Nephron progenitor cell (in vitro differentiated cells): ENCODE measurements around the gene CERS6.

Source experiments
- DNase-seq: peaks from one replicate; pipeline ENCODE4 v3.0.0; 2021
- H3K27ac Mint-ChIP-seq: 2 replicates; pipeline ENCODE4 v1.8.0; 2021; ENCODE audit warnings: mild to moderate bottlenecking, moderate library complexity, mixed read lengths
- H3K27me3 Mint-ChIP-seq: 2 replicates; pipeline ENCODE4 v1.8.0; 2021; ENCODE audit warnings: mild to moderate bottlenecking, low read depth, mixed read lengths; ENCODE audit not compliant: poor library complexity
- H3K36me3 Mint-ChIP-seq: 2 replicates; pipeline ENCODE4 v1.8.0; 2021; ENCODE audit warnings: low read depth, mixed read lengths
- H3K4me1 Mint-ChIP-seq: 2 replicates; pipeline ENCODE4 v1.8.0; 2021; ENCODE audit warnings: mixed read lengths
- H3K4me3 Mint-ChIP-seq: 2 replicates; pipeline ENCODE4 v1.8.0; 2021; ENCODE audit warnings: mild to moderate bottlenecking, moderate library complexity, mixed read lengths
- H3K9me3 Mint-ChIP-seq: 2 replicates; pipeline ENCODE4 v1.8.0; 2021; ENCODE audit warnings: mild to moderate bottlenecking, moderate library complexity, mixed read lengths
- CTCF ChIP-seq: fragments of 200-600 bp; sonication (generic); IDR thresholded peaks from 2 replicates; pipeline ENCODE4 v1.5.0; 2021; ENCODE audit warnings: antibody characterized with exemption

CERS6 gene

GRCh38 chr2:168819050-168819715, 363.1 kb downstream of the CERS6 start:
- Mint-ChIP-seq H3K36me3 (no peaks in the 10 kb centered on the region), H3K4me1 (peaks cover 30% of the 10 kb centered on the region), H3K4me3 (no peak overlapping the region), H3K27me3 (peaks cover 4% of the 10 kb centered on the region), H3K27ac (peak overlapping the region; percentile 42), H3K9me3 (no peaks in the 10 kb centered on the region)
- no peak for DNase-seq
- no peak for TF ChIP-seq CTCF

- no peak for TF ChIP-seq CTCF
- H3K27me3 Mint-ChIP-seq, result peaks cover 4% of the 10 kb centered on the region
- no peaks in the 10 kb centered on the region for H3K9me3 Mint-ChIP-seq
- H3K4me1 Mint-ChIP-seq, result peaks cover 27% of the 10 kb centered on the region
- H3K27ac Mint-ChIP-seq, result peak overlapping the region; percentile 42
- H3K4me3 Mint-ChIP-seq, result no peak overlapping the region
- no peaks in the 10 kb centered on the region for H3K36me3 Mint-ChIP-seq
- DNase-seq, result no peak
Measured at GRCh38 chr2:168819829-168820489, 363.9 kb downstream of the CERS6 start.

- no peak for DNase-seq
- Mint-ChIP-seq H3K4me3 (no peak overlapping the region), H3K4me1 (peaks cover 14% of the 10 kb centered on the region), H3K27me3 (peaks cover 4% of the 10 kb centered on the region), H3K36me3 (no peaks in the 10 kb centered on the region), H3K9me3 (no peaks in the 10 kb centered on the region), H3K27ac (no peak overlapping the region)
- TF ChIP-seq CTCF, result no peak
Measured at GRCh38 chr2:168821577-168821976, 365.5 kb downstream of the CERS6 start.

GRCh38 chr2:168821992-168822391, 365.9 kb downstream of the CERS6 start:
- Mint-ChIP-seq H3K9me3 (no peaks in the 10 kb centered on the region), H3K27me3 (peaks cover 4% of the 10 kb centered on the region), H3K4me3 (no peak overlapping the region), H3K4me1 (peaks cover 12% of the 10 kb centered on the region), H3K27ac (no peak overlapping the region), H3K36me3 (no peaks in the 10 kb centered on the region)
- TF ChIP-seq CTCF, result no peak
- no peak for DNase-seq
